CD14-positive monocyte (primary cell): ENCODE results near the gene PSMD1. TPM values are rescaled to one million over a fixed set of nuclear protein-coding genes. Genes with fewer than 3 reads are reported as not detected.

Source experiments
- DNase-seq, 3 donors: peaks; one replicate each; pipeline ENCODE4 v3.0.0-alpha.2; 2011 to 2022
- H2AFZ ChIP-seq: 2 replicates; pipeline ENCODE4 v1.6.0; 2012; ENCODE audit warnings: mild to moderate bottlenecking, low read depth, low read length, inconsistent platforms; ENCODE audit not compliant: insufficient read depth, poor library complexity, severe bottlenecking
- H3K27ac ChIP-seq, 2 donors: 1 replicate in 1 of 2; 2 replicates in 1 of 2; pipeline ENCODE4 v1.5.1; 2012 to 2013; ENCODE audit warnings: low read length in 2 of 2, control low read depth in 1 of 2, inconsistent platforms in 1 of 2, low read depth in 1 of 2, mild to moderate bottlenecking in 1 of 2
- H3K27me3 ChIP-seq, 2 donors: one replicate each; pipeline versions ENCODE4 v1.6.0 to v1.6.1; 2011 to 2013; ENCODE audit warnings: low read length in 2 of 2; ENCODE audit not compliant: control insufficient read depth in 2 of 2, insufficient read depth in 2 of 2
- H3K36me3 ChIP-seq, 2 donors: replicated peaks in 1 of 2; 1 replicate in 1 of 2; 2 replicates in 1 of 2; pipeline versions ENCODE4 v1.5.1 to v1.6.1; 2012 to 2013; ENCODE audit warnings: low read length in 2 of 2, control low read depth in 1 of 2, inconsistent platforms in 1 of 2, mild to moderate bottlenecking in 1 of 2; ENCODE audit not compliant: insufficient read depth in 2 of 2, control insufficient read depth in 1 of 2
- H3K4me1 ChIP-seq, 2 donors: 1 replicate in 1 of 2; 2 replicates in 1 of 2; pipeline versions ENCODE4 v1.5.1 to v1.6.1; 2012 to 2013; ENCODE audit warnings: low read length in 2 of 2, control low read depth in 1 of 2, inconsistent platforms in 1 of 2, mild to moderate bottlenecking in 1 of 2, moderate library complexity in 1 of 2; ENCODE audit not compliant: insufficient read depth in 2 of 2, control insufficient read depth in 1 of 2
- H3K4me2 ChIP-seq: replicated peaks from 2 replicates; pipeline ENCODE3; 2012; ENCODE audit warnings: low read length, moderate library complexity, mild to moderate bottlenecking; ENCODE audit not compliant: poor library complexity, severe bottlenecking; ENCODE audit errors: extremely low read depth
- H3K4me3 ChIP-seq, 3 experiments: fragments of 200-600 bp in 1 of 3; sonication (generic) in 1 of 3; replicated peaks in 1 of 3; 1 replicate in 2 of 3; 2 replicates in 1 of 3; pipeline ENCODE4 v1.5.1; 2011 to 2013; ENCODE audit warnings: low read length in 3 of 3, mild to moderate bottlenecking in 3 of 3, control low read depth in 2 of 3, low read depth in 2 of 3, inconsistent platforms in 1 of 3, moderate library complexity in 1 of 3
- H3K79me2 ChIP-seq: 2 replicates; pipeline ENCODE4 v1.6.0; 2012; ENCODE audit warnings: mild to moderate bottlenecking, control low read depth, inconsistent platforms, low read length, moderate library complexity; ENCODE audit not compliant: insufficient read depth
- H3K9ac ChIP-seq: 2 replicates; pipeline ENCODE4 v1.6.0; 2017; ENCODE audit warnings: low read length, mild to moderate bottlenecking; ENCODE audit not compliant: insufficient read depth, poor library complexity, severe bottlenecking
- H3K9me3 ChIP-seq, 2 donors: replicated peaks in 1 of 2; 1 replicate in 1 of 2; 2 replicates in 1 of 2; pipeline versions ENCODE4 v1.5.1 to v1.6.1; 2012 to 2013; ENCODE audit warnings: low read length in 2 of 2, control low read depth in 1 of 2; ENCODE audit not compliant: control insufficient read depth in 1 of 2, insufficient read depth in 1 of 2
- H4K20me1 ChIP-seq: 2 replicates; pipeline ENCODE4 v1.6.0; 2012; ENCODE audit warnings: mild to moderate bottlenecking, low read length, control low read depth, moderate library complexity; ENCODE audit not compliant: insufficient read depth
- H3K27ac Mint-ChIP-seq, 7 donors: one replicate each; pipeline ENCODE4 v1.8.0; 2020; ENCODE audit warnings: mild to moderate bottlenecking in 7 of 7, mixed read lengths in 7 of 7, moderate library complexity in 6 of 7, inconsistent platforms in 2 of 7
- H3K27me3 Mint-ChIP-seq, 3 donors: one replicate each; pipeline ENCODE4 v1.8.0; 2021 to 2022; ENCODE audit warnings: low read depth in 3 of 3, mild to moderate bottlenecking in 3 of 3, mixed read lengths in 3 of 3, moderate library complexity in 3 of 3, inconsistent platforms in 1 of 3
- H3K36me3 Mint-ChIP-seq, 2 donors: one replicate each; pipeline ENCODE4 v1.8.0; 2020; ENCODE audit warnings: mixed read lengths in 2 of 2, inconsistent platforms in 1 of 2, mild to moderate bottlenecking in 1 of 2
- H3K4me1 Mint-ChIP-seq: one replicate; pipeline ENCODE4 v1.8.0; 2020; ENCODE audit warnings: mild to moderate bottlenecking, mixed read lengths
- H3K4me3 Mint-ChIP-seq, 2 donors: one replicate each; pipeline ENCODE4 v1.8.0; 2020; ENCODE audit warnings: mild to moderate bottlenecking in 2 of 2, mixed read lengths in 2 of 2, moderate library complexity in 1 of 2
- H3K9me3 Mint-ChIP-seq, 7 donors: one replicate each; pipeline ENCODE4 v1.8.0; 2020 to 2022; ENCODE audit warnings: mixed read lengths in 7 of 7, mild to moderate bottlenecking in 6 of 7, moderate library complexity in 6 of 7, inconsistent platforms in 2 of 7
- CTCF ChIP-seq: fragments of 200-600 bp; IDR thresholded peaks from one replicate; pipeline ENCODE4 v1.8.0; 2022; ENCODE audit warnings: antibody characterized with exemption, mild to moderate bottlenecking
- WGBS: methylation state at CpG from one replicate; pipeline ENCODE4 v1.1.5; 2013; ENCODE audit warnings: missing lambda C conversion rate; ENCODE audit not compliant: insufficient coverage; 5-methylcytosine and 5-hydroxymethylcytosine counted together
- intact Hi-C, 2 donors: fragments of 100-400 bp; cut with micrococcal nuclease; formaldehyde crosslinking; loops; one replicate each; pipeline versions ENCODE4 v1.15.0 to v1.15.1; 2023
- polyA plus RNA-seq, 3 donors: library from polyadenylated mRNA; depleted of rRNA in 1 of 3; unstranded in 2 of 3; stranded (reverse) in 1 of 3; fragments of 300-500 nt in 2 of 3; fragments of >200 nt in 1 of 3; fragmentation: Illumina TruSeq in 2 of 3; gene quantifications; 1 replicate in 2 of 3; 2 replicates in 1 of 3; pipeline ENCODE4 v1.2.3, GENCODE V29; 2012 to 2021

PSMD1 gene
- polyA plus RNA-seq, 3 donors, result 23.5 to 53.9 (median 37.7) TPM

GRCh38 chr2:231049286-231050017 lies 7.2 kb upstream of the PSMD1 start:
- WGBS, result 85% methylated on average over 2 of the region's 12 CpGs
- Mint-ChIP-seq H3K4me3 (no peak overlapping the region), H3K4me1 (peaks cover 16% of the 10 kb centered on the region), H3K9me3 (peaks cover 0 to 2% (median 0%) of the 10 kb centered on the region in 7 donors), H3K27me3 (peaks cover 33 to 54% (median 37%) of the 10 kb centered on the region in 3 donors), H3K27ac (peak overlapping the region in 1 of 7 donors; percentile 32), H3K36me3 (no peaks in the 10 kb centered on the region)
- peaks cover 0 to 26% of the 10 kb centered on the region in 2 donors for H3K27me3 ChIP-seq
- no peak overlapping the region for H3K9ac ChIP-seq
- H4K20me1 ChIP-seq, result no peaks in the 10 kb centered on the region
- no peaks in the 10 kb centered on the region for H3K9me3 ChIP-seq
- H3K79me2 ChIP-seq, result no peaks in the 10 kb centered on the region
- no peak overlapping the region for H3K4me3 ChIP-seq
- H2AFZ ChIP-seq, result no peak overlapping the region
- H3K4me2 ChIP-seq, result no peak overlapping the region
- no peak for TF ChIP-seq CTCF
- no peak overlapping the region for H3K27ac ChIP-seq
- H3K4me1 ChIP-seq, result peaks cover 13 to 17% of the 10 kb centered on the region in 2 donors
- H3K36me3 ChIP-seq, result no peaks in the 10 kb centered on the region
- intact Hi-C loops, result no loop called here
- no peak for DNase-seq

GRCh38 chr2:231050018-231050901 lies 6.4 kb upstream of the PSMD1 start:
- TF ChIP-seq CTCF, result no peak
- Histone ChIP-seq H3K4me2 (no peak overlapping the region), H3K4me3 (no peak overlapping the region), H2AFZ (no peak overlapping the region), H3K36me3 (no peaks in the 10 kb centered on the region), H3K9me3 (no peaks in the 10 kb centered on the region), H3K79me2 (no peaks in the 10 kb centered on the region), H3K27me3 (peaks cover 0 to 26% of the 10 kb centered on the region in 2 donors), H3K4me1 (peaks cover 13 to 17% of the 10 kb centered on the region in 2 donors), H3K9ac (no peak overlapping the region), H3K27ac (no peak overlapping the region), H4K20me1 (no peaks in the 10 kb centered on the region)
- 76% methylated on average over 6 of the region's 9 CpGs for WGBS
- no peaks in the 10 kb centered on the region for H3K36me3 Mint-ChIP-seq
- H3K4me3 Mint-ChIP-seq, result no peak overlapping the region
- H3K4me1 Mint-ChIP-seq, result peaks cover 16% of the 10 kb centered on the region
- no peak for DNase-seq
- intact Hi-C loops, result no loop called here
- H3K27me3 Mint-ChIP-seq, result peaks cover 33 to 54% (median 37%) of the 10 kb centered on the region in 3 donors
- peaks cover 0 to 3% (median 0%) of the 10 kb centered on the region in 7 donors for H3K9me3 Mint-ChIP-seq
- H3K27ac Mint-ChIP-seq, result no peak overlapping the region
